A549 (cell line): ENCODE measurements around the gene RPRD1A.

ENCODE experiments used
- CEBPB ChIP-seq, 2 experiments: fragments of >200 bp in 1 of 2; sonication (Bioruptor Twin) in 1 of 2; formaldehyde crosslinking in 1 of 2; IDR thresholded peaks; 2 replicates each; pipeline ENCODE4 v1.6.1; 2012 to 2016
- EHMT2 ChIP-seq: fragments of 200-600 bp; sonication (generic); IDR thresholded peaks from 2 replicates; pipeline ENCODE4 v1.6.1; 2016; ENCODE audit warnings: antibody characterized with exemption, low read depth, mild to moderate bottlenecking, moderate library complexity
- EP300 ChIP-seq, 2 experiments: fragments of >200 bp; sonication (Bioruptor Twin); formaldehyde crosslinking; IDR thresholded peaks; 2 replicates in 1 of 2; 3 replicates in 1 of 2; pipeline ENCODE4 v1.6.1; 2016 to 2017
- FOSL2 ChIP-seq, 2 experiments: fragments of 450-650 bp in 1 of 2; fragments of >200 bp in 1 of 2; sonication (Bioruptor Twin) in 1 of 2; formaldehyde crosslinking; IDR thresholded peaks; 2 replicates each; pipeline versions ENCODE4 v1.5.0 to v1.6.1; 2016 to 2020; ENCODE audit warnings: mild to moderate bottlenecking in 1 of 2, moderate library complexity in 1 of 2
- KDM5A ChIP-seq: fragments of 200-600 bp; sonication (generic); IDR thresholded peaks from 2 replicates; pipeline ENCODE4 v1.6.1; 2016; ENCODE audit warnings: antibody characterized with exemption, mild to moderate bottlenecking
- MYC ChIP-seq: IDR thresholded peaks from 2 replicates; pipeline ENCODE4 v1.6.1; 2012; ENCODE audit warnings: mild to moderate bottlenecking, inconsistent platforms, low read length, improper control_type of control experiment, borderline replicate concordance
- POLR2A ChIP-seq: IDR thresholded peaks from 2 replicates; pipeline ENCODE4 v1.6.1; 2012; ENCODE audit warnings: mild to moderate bottlenecking, low read length
- RAD21 ChIP-seq, 2 experiments: fragments of >200 bp in 1 of 2; sonication (Bioruptor Twin) in 1 of 2; formaldehyde crosslinking in 1 of 2; IDR thresholded peaks in 1 of 2; conservative IDR thresholded peaks in 1 of 2; 2 replicates in 1 of 2; 3 replicates in 1 of 2; pipeline ENCODE4 v1.6.1; 2012 to 2018; ENCODE audit warnings: inconsistent platforms in 1 of 2
- SREBF2 ChIP-seq: fragments of 450-650 bp; IDR thresholded peaks from 2 replicates; pipeline ENCODE4 v1.6.1; 2014; ENCODE audit warnings: mild to moderate bottlenecking, moderate library complexity
- ZNF302 ChIP-seq: fragments of 250-450 bp; sonication (Bioruptor Pico); IDR thresholded peaks from 2 replicates; pipeline ENCODE4 v1.9.0; 2021; ENCODE audit warnings: inconsistent platforms, mild to moderate bottlenecking, moderate library complexity
- ZSCAN20 ChIP-seq: fragments of 250-450 bp; sonication (Bioruptor Pico); IDR thresholded peaks from 2 replicates; pipeline ENCODE4 v1.8.0; 2022; ENCODE audit warnings: mild to moderate bottlenecking, moderate library complexity
- TF ChIP-seq, protein P1 (sequence below): fragments of >200 bp; sonication (Bioruptor Twin); formaldehyde crosslinking; IDR thresholded peaks from 3 replicates; pipeline ENCODE4 v1.5.1; 2016

DNA sequence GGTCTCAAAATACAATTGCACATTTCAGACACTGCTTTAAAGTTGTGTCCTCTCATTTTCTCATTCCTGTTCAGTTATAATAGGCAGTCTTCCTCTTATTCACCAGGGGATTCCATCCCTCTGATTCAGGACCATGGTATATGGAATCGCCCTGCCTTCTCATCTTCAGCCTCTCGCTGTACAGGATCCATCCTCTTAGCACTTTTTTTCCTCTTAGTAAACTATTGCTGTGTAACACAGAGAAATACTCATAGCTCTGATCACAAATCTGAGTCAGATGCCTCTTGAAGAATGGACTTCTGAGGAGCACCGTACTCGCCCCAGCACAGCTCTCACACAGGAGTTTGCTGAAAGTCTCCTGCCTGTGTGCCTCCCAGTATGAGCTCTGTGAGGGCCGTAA lies 83.5 kb downstream of the RPRD1A start:
- TF ChIP-seq EP300 (IDR thresholded peaks at IDR 0.05): no peak
- no peak for TF ChIP-seq ZSCAN20
- TF ChIP-seq, protein P1, sequence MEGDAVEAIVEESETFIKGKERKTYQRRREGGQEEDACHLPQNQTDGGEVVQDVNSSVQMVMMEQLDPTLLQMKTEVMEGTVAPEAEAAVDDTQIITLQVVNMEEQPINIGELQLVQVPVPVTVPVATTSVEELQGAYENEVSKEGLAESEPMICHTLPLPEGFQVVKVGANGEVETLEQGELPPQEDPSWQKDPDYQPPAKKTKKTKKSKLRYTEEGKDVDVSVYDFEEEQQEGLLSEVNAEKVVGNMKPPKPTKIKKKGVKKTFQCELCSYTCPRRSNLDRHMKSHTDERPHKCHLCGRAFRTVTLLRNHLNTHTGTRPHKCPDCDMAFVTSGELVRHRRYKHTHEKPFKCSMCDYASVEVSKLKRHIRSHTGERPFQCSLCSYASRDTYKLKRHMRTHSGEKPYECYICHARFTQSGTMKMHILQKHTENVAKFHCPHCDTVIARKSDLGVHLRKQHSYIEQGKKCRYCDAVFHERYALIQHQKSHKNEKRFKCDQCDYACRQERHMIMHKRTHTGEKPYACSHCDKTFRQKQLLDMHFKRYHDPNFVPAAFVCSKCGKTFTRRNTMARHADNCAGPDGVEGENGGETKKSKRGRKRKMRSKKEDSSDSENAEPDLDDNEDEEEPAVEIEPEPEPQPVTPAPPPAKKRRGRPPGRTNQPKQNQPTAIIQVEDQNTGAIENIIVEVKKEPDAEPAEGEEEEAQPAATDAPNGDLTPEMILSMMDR: no peak
- TF ChIP-seq CEBPB (IDR thresholded peaks at IDR 0.05): no peak
- TF ChIP-seq EHMT2: no peak
- no peak for TF ChIP-seq MYC
- TF ChIP-seq POLR2A: no peak
- no peak for TF ChIP-seq RAD21 (conservative IDR thresholded peaks at IDR 0.05 in 1 of 2, IDR thresholded peaks at IDR 0.05 in 1 of 2)
- no peak for TF ChIP-seq SREBF2
- TF ChIP-seq ZNF302 (CRISPR knock-in tag): no peak
- no peak for TF ChIP-seq FOSL2 (IDR thresholded peaks at IDR 0.05)
- TF ChIP-seq FOSL2 (CRISPR knock-in tag; IDR thresholded peaks at IDR 0.05): no peak
- TF ChIP-seq KDM5A: no peak
